Stimulated activated CD8-positive, alpha-beta memory T cell treated with anti-CD3 and anti-CD28 coated beads, Interleukin-12 subunit alpha, Interleukin-12 subunit beta, amount 100 ng/mL, for 24 hours (primary cell): ENCODE data around the gene BCAS3.

Source experiments
- DNase-seq: peaks from one replicate; pipeline ENCODE4 v3.0.0-alpha.2; 2020; ENCODE audit errors: extremely low read depth

BCAS3 gene

DNA sequence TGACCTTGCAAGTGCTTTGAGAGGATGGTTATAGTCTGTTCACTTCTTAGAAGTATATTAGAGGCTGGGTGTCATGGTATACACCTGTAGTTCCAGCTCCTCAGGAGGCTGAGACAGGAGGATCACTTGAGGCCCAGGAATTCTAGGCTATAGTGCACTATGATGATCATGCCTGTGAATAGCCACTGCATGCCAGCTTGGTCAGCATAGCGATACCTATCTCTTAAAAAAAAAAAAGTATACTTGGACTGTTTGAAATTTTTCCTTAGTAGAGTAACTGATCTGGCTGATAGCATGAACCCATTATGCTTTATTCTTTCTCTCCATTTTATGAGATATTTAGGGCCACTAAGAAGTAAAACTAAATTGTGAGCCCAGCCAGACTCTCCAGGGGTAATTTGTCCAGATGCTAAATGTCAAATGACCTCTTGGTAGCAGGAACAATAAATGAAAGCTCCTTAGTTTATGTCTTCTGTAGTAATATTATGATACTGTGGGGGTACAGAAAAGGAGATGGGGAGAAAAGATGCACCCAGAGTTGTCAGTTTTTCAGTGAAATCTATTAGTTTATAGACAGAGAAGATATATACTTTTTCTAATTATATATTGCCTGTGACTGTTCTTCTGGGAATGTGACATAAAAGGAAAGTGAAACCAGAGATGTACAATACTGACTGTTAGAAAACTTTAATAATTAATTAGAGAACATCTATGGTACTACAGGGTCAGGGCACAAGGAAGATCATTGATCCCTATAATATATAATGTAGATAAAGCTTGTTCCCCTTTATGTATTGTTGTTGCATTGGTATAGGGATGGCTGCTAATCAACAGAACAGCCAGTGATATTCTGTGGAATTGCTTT is 386.7 kb downstream of the BCAS3 start:
- no peak for DNase-seq

DNA sequence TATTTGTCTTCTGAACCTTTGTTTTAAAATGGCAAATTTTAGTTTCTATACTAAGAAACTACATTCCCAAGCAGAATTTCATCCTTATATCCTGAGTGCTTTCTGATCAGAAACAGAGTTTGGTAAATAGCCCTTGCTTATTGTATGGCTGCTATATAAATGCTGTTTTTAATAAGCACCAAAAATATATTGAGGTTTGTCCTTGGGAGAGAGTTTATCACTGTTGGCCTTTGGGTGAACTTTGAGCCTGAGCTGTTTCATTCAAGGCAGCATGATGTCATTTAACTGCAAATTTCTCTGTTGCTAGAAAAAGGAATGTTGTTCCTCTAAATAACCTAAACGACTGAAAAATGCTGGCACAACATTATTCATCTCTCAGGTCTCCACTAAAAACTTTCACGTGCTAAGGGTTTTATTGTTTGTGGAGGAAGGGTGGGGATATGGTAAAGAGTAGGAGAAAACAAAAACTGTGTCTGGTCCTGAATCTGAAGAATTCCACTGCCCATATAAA is 387.7 kb downstream of the BCAS3 start:
- no peak for DNase-seq

DNA sequence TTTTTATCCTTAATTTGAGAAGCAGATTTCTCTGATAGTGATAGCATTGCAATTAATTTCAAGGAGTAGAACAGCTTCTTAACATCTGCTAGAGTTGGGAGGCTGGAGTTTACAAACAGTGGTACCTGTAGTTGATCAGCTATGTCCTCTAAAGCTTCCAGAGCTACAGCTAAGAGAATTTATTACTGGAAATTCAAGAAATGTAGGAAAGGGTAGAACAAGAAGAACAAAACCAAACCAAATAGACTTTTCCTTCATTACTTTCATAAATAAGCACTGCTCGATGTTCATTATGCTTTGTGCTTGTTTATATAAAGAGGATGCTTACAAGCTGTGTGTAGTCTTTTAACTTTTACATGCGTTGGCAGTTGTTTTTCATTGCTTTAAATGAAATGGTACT is 388.4 kb downstream of the BCAS3 start:
- DNase-seq, result no peak

DNA sequence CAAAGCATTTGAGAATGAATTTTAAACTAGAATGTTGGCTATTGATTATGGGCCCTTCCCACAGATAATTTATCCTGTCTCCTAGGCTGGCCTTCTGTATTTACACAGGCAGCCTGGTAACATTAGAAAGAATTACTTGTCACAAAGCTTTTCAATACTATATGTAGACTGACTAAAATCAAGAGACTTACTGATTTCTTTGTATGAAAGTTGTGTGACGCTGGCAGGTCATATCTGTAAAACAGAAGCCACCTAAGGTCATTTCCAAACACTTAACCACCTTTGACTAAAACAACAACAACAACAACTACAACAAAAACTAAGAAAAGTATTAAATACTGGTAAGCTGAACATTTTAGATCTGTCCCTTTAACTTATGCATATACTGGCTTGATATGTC is 393.0 kb downstream of the BCAS3 start:
- DNase-seq, result no peak

DNA sequence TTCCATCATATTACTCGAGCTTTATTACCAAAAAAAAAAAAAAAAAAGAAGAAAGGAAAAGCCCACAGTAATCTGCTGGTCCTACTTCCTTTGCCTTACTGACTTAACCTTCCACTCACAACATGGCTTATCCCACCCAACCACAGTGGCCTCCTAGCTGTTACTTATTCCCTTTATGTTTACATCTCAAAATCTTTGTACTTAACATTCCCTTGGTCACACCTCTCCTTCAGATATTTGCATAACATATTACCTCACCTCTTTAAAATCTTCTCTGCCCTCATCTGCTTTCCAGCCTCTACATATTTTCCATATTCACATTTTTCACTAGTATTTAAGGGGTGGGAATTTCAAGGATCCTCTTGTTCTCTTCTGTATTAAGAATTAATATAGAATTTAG is 395.0 kb downstream of the BCAS3 start:
- no peak for DNase-seq

DNA sequence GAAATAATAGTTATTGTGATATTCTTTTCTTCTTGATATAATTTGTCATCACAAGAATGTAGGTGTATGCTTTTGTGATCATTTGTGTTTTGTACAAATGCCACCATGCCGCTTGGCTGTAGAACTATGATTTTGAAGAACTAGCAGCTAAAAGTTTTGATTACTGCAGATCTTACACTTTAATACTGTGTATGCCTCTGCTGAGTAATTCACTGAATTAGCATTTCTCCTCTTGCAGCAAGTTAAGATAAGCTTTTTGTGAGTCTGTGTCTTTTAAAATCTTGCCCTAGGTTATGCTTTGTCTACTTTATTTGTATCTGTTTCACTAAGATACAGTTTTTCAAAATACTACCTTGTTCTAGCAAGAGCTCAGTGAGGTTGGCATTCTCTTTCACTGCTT is 395.5 kb downstream of the BCAS3 start:
- no peak for DNase-seq

DNA sequence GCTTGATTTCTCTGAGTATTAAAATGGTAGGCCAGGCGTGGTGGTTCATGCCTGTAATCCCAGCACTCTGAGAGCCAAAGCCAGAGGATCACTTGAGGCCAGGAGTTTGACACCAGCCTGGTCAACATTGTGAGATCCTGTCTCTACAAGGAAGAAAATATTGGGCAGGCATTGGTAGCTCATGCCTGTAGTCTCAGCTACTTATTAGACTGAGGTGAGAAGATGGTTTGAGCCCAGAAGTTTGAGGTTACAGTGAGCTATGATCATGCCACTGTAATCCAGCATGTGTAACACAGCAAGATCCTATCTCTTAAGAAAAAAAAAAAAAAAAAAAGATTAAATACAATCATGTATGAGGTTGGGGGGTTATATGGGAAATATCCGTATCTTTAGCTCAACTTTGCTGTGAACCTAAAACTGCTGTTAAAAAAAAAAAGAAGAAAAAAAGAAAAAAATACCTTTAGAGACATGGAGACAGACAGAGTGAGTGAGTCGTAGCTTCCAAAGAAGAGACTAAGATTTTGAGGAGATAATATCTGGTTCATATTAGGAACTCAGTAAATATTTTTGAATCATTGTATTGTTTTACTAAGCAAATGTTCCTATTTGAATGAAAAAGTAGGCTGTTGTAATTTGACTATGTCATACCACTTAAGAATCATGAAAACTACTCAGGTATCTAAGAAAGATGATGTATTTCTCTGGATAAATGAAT is 396.3 kb downstream of the BCAS3 start:
- DNase-seq, result no peak

DNA sequence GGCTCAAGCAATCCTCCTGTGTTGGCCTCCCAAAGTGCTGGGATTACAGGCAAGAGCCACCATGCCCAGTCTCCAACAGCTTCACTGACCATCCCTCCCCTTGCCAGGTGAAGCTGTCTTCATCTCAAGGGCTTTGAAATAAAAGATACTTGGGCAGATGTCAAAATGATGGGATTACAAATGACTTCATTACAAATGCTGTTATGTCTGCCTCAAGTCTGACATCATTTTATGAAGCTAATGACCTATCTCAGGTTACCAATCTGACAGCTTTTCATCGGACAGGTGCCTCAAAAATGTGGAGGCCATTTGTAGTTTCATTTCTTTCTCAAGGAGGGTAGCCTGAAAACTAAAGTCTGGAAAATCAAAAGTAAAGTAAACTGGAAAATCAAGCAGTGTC is 398.3 kb downstream of the BCAS3 start:
- DNase-seq, result no peak

DNA sequence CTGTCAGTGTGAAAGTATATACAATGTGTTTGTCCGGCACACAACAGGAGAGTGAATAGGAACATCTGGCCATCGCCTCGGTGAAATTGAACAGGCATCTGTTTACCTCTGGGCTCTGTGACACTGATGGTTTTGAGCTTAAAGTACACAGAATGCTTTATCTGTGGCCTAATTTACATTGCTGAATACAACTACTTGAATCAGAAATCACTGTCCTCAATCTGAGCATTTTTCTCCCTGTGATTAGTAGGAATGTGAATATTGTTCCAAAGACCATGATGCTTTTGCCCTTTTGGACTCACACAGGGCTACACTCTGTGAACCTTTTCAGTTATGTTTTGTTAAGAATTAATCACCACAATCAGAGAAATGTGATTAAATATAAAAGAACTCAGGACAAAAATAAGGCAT is 399.0 kb downstream of the BCAS3 start:
- no peak for DNase-seq

DNA sequence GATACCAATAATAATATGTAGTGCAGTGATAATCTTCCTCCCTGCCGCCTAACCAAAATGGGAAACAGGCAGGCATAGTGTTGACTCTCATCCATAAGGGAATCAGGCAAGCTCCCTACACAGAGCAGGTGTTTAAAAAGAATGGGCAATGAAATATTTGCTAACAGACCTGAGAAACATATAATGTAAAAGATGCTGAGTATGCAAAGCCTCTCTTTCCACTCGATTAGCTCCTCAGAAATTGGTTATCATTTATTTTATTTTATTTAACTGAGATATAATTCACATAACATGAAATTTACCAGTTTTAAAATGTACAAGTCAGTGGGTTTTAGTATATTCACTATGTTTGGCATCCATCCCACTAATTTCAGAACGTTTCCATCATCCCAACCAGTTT is 404.3 kb downstream of the BCAS3 start:
- no peak for DNase-seq

DNA sequence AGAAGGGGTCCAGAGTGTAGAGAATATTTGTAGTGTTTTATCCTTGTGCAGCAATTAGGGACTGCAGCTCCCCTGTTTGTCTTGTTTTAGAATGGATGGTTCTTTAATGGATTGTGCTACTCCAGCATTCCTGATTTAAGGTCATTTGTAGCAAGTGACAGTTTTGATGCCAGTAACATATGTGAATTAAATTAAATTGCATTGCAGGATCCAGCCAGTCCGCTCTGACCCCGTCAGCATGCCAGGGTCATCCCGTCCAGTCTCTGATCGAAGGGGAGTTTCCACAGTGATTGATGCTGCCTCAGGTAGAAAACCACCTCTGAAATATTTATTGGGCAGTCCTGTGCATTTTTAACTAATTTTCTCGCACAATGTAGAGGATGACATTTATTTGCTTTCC is 406.6 kb downstream of the BCAS3 start:
- DNase-seq, result no peak

DNA sequence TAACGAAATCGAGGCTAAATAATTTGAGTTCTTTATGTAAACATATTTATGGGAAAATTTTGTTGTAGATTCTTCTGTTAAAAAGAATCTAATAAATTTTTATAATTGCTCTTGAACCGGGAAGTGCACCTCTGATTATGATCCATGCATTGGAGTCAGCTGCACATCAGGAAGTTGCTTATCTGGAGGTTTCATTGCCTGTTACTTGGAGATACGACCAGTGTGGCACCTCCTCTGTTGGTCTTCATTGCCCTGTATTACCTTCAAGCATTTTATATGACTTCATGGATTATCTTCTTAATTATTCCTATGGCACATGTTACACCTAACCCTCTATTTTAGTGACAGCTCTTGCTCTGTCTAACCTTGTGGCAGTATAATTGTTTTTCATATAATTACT is 409.4 kb downstream of the BCAS3 start:
- no peak for DNase-seq

DNA sequence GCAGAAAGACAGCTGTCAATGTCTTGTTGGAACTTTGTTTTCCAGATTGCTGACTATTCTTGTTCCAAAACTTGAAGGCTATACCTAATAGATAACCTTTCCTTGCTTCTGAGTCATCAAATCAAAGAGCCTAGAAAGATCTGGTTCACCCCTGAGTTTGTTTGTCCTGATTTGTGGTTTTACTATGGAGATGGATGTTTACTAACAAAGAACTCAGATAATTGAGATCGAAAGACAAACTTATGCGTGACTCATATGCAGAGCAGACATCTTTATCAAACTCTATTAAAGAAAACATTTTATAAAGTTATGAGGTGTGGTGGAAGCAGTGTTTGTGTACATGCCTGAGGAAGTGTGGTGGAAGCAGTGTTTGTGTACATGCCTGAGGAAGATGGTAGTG is 410.9 kb downstream of the BCAS3 start:
- no peak for DNase-seq

DNA sequence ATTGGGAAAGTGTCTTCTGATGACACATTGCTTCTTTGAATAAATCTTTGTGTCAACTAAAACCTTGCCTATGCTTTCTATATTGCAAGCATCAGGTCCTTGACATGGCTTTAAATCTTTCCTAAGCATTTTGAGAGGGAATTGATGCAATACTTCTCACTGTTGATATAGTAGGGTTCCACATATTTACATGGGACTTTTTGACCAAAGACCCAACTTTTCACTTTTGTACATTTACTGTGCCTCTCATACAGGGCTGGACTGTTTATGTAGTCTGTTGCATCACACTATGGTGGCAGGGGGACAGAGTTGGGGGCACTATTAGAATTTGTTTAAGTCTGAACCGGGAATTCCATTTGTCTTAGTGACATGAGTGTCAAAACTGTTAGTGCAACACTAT is 413.4 kb downstream of the BCAS3 start:
- DNase-seq, result no peak

DNA sequence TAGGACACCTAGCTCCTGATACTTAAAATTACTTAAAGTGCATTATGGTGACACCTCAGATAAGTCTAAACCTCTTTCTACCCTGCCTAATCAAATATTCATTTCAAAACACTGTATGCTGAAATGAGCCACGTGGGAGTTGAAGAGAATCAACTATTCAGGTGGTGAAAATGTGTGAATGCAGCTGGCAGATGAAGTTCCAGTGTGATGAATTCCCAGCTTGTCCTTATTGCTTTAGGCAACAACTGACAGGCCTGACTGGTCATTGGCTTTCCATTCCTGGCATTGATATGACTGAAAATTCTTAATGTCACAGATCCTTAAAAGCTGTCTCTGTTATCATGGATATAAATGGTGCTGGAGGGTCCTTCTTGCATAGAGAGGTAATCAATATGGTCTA is 420.1 kb downstream of the BCAS3 start:
- no peak for DNase-seq

DNA sequence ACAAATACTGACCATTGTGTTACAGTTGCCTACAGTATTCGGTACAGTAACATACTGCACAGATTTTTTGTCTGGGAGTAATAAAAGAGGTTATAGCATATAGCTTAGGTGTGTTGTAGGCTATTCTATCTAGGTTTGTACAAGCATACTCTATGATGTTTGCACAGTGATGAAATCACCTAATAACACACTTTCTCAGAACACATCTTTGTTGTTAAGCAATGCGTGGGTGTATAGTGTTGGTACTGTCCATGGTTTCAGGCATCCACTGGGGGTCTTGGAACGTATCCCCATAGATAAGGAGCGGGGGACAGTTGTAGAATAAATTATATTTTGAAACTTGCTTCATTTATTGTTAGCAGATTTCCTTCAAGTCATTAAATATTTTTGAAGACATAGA is 428.7 kb downstream of the BCAS3 start:
- DNase-seq, result no peak

DNA sequence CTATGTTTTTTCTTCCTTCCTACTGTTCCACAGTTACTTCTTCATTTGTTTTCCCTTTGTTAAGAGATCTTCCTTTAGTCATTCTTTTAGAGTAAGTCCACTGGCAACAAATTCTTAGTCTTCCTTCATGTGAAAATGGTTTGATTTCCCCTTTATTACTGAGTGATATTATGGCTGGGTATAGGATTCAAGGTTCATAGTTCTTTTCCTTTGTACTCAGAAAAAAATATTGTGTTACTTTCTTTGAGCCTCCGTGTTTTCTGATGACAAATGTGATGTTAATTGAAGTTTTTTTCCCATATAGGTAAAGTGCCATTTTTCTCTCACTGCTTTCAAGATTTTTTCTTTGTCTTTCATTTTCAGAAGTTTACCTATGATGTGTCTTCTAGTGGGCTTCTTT is 438.9 kb downstream of the BCAS3 start:
- DNase-seq, result no peak

DNA sequence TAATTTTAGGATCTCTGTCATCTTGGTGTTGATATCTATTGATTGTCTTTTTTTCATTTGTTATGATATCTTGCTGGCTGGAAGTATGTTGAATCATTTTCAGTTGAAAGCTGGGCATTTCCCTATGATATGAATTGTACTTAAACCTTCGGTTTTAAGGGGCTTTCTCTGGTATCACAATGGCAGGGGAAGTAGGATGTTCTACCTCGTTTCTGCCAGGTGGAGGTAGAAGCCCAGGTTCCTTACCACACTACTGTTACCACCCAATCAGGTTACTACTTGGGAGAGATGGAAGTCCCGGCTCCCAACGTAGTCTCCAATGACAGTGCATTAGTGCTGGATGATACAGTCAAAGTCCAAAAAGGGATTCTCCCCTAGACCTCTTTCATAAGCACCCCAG is 440.3 kb downstream of the BCAS3 start:
- no peak for DNase-seq

DNA sequence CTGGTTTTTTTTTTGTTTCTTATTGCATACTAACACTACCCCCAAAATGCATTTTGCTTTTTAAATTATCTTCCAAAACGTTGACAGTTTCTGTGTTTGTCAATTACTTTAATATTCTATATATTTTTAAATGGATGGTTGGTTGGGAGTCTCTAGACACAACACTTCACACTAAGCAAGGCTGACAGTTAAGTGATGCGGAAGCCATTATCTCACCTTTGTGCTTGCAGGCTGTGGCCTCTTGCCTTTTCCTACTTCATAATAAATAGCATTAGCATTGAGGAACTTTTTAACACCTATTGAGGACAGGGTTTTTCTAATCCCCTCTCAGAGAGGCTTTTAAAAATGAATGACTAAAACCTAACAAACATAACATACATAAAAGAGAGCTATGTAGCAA is 441.2 kb downstream of the BCAS3 start:
- DNase-seq, result no peak

DNA sequence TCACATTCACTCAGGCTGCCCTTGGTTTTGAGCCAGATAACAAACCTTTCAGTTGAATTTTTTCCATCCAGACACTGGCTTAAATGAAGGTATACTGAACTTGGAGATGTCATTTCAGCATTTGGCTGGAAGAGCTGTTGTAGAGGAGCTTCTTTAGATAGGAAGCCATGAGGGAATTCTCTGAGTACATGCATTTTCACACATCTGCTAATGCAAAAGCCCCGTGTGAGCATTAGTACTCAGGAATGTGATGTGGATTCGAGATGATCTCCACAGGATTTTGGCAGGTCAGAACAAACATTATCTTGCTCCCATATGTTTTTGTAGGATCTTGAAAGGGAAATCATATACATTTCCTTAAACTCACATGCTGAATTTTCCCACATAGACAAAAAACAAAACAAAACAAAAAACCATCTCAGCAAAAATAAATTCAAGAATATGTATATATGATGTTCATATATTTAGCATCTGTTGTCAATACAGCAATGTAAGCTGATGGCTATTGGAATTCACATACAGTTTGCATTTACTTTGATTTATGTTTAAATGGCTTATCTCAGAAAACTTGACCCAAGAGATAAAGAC is 444.8 kb downstream of the BCAS3 start:
- no peak for DNase-seq

DNA sequence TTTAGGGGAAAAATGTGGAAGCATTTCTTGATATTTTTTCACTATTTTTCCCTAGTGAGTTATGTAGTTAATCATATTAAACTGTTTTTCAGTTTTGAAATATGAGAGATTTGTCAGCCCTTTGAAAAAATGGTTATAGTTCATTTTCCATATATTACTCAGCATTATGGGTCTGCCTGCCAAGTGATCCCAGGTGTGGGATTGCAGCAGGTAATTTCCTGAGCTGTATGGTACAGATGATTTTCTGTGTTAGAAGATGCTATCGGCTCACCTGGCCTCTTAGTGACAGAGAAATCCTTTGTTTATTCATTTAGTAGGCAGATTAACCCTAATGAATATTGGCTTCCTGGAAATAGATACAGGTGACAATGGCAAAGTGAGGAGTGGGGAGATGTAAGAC is 446.9 kb downstream of the BCAS3 start:
- DNase-seq, result no peak

DNA sequence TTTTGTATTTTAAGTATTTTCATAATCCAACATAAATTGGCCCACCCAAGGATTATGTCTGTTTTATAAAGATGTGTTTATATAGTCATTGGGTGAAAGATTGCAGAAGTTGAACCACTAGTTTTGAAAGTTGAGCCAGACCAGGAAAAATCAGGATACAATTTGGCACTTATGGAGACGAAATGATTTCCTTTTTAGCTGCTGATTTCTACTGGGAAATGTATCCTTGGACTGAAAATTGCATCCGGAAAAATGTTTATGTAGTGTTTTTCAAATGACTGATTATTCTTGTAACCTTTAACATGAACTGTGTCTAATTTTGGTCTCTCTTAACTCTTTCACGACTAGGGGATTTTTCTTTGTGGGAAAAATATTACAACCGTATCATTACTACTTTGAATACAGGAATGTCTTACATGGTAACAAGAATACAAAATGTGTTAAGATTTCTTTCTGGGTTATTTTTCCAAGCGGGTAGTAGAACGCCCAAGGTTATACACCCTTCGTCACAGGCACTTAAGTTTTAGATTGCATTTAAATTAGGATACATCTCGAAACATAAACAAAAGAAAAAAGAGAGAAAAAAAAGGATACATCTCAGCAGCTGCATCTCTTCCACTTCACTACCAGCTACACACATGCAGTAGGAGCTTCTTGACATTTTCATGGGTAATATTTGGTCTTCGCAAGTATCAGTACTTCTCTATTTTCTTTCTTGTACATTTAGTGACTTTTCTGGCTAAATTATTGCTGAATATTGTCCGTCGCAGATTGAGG is 449.0 kb downstream of the BCAS3 start:
- DNase-seq, result no peak
